HUES64 (cell line): ENCODE measurements around the gene PCDHA1.
A peak's percentile ranks its signal among the peaks of the same experiment; 100 is the strongest.

ENCODE experiments used
- H3K27ac ChIP-seq: 2 replicates; pipeline ENCODE4 v1.7.0; 2013; ENCODE audit warnings: low read depth, low read length, inconsistent platforms
- H3K27me3 ChIP-seq: 2 replicates; pipeline ENCODE4 v1.6.1; 2013; ENCODE audit warnings: mild to moderate bottlenecking, low read length; ENCODE audit not compliant: insufficient read depth
- H3K36me3 ChIP-seq: 2 replicates; pipeline ENCODE4 v1.6.1; 2013; ENCODE audit warnings: mild to moderate bottlenecking, low read length; ENCODE audit not compliant: insufficient read depth
- H3K4me1 ChIP-seq: 2 replicates; pipeline ENCODE4 v1.6.1; 2013; ENCODE audit warnings: mild to moderate bottlenecking, low read length, moderate library complexity; ENCODE audit not compliant: insufficient read depth
- H3K4me3 ChIP-seq: 2 replicates; pipeline ENCODE4 v1.5.1; 2013; ENCODE audit warnings: mild to moderate bottlenecking, low read length, moderate library complexity
- H3K9ac ChIP-seq: 2 replicates; pipeline ENCODE4 v1.6.1; 2013; ENCODE audit warnings: mild to moderate bottlenecking, low read depth, low read length
- H3K9me3 ChIP-seq: 2 replicates; pipeline ENCODE4 v1.6.1; 2013; ENCODE audit warnings: low read depth, low read length; ENCODE audit not compliant: insufficient read depth
- WGBS: fragments of 150-250, 120-280 bp; methylation state at CpG from one replicate; pipeline ENCODE4 v1.1.7; 2013; ENCODE audit warnings: missing lambda C conversion rate; 5-methylcytosine and 5-hydroxymethylcytosine counted together

The PCDHA1 gene

DNA sequence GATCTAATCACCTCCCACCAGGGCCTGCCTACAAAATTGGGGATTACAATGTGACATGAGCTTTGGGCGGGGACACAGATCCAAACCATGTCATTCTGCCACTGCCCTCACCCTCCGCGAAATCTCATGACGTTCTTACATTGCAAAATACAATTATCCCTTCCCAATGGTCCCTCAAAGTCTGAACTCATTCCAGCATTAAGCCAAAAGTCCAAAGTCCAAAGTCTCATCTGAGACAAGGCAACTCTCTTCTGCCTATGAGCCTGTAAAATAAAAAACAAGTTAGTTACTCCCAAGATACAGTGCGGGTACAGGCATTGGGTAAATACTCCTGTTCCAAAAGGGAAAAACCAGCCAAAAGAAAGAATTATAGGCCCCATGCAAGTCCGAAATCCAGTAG, 165.7 kb downstream of the PCDHA1 start:
- no peak overlapping the region for H3K9ac ChIP-seq
- H3K27ac ChIP-seq: no peak overlapping the region
- no peak overlapping the region for H3K4me3 ChIP-seq
- no peaks in the 10 kb centered on the region for H3K4me1 ChIP-seq
- H3K36me3 ChIP-seq: no peaks in the 10 kb centered on the region
- WGBS: 86% methylated on average over 6 of the region's 6 CpGs
- no peaks in the 10 kb centered on the region for H3K27me3 ChIP-seq
- no peaks in the 10 kb centered on the region for H3K9me3 ChIP-seq

DNA sequence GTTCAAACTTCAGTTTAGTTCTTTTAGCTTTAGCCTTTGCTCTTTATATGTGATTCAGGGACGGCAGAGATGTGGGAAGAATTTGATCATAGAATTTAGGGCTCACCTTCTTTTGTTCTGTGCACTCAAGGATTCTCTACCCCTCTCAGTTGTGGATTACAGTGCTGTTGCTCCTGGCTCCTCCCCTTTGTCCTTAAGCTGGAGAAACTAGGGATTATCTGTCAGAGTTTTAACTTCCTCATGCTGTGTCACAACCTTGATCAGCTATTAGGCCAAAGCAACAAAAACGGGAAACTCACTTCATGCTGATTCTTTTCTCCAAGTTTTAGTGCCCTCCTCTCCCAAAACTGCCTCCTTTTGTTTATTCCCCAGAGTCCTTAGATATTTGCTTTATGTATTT, 167.3 kb downstream of the PCDHA1 start:
- WGBS: 61% methylated on average over 2 of the region's 2 CpGs
- no peaks in the 10 kb centered on the region for H3K9me3 ChIP-seq
- H3K9ac ChIP-seq: no peak overlapping the region
- no peak overlapping the region for H3K27ac ChIP-seq
- no peaks in the 10 kb centered on the region for H3K27me3 ChIP-seq
- no peaks in the 10 kb centered on the region for H3K36me3 ChIP-seq
- H3K4me1 ChIP-seq: no peaks in the 10 kb centered on the region
- H3K4me3 ChIP-seq: no peak overlapping the region

DNA sequence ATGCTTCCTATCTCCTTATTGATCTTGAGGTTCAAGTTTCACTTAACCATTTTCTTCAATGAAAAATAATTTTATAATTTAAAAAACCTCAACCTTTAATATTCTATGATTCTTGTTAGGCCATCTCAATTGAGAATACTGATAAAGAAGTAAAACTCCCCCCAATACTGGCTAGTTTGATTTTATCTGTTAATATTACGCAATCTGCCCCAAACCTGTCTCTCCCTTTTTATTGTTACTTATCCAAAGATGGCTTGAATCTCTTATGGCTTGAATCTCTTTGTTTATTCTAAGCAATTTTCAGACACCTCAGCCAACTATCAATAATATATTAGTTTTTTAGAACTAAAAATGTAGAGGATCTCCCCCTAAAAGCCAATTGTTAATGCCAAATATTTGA, 176.2 kb downstream of the PCDHA1 start:
- H3K27ac ChIP-seq: no peak overlapping the region
- no peak overlapping the region for H3K4me3 ChIP-seq
- H3K9ac ChIP-seq: no peak overlapping the region
- peaks cover 18% of the 10 kb centered on the region for H3K4me1 ChIP-seq
- WGBS: 100% methylated on average over 1 of the region's 1 CpG
- peaks cover 29% of the 10 kb centered on the region for H3K27me3 ChIP-seq
- no peaks in the 10 kb centered on the region for H3K9me3 ChIP-seq
- no peaks in the 10 kb centered on the region for H3K36me3 ChIP-seq

DNA sequence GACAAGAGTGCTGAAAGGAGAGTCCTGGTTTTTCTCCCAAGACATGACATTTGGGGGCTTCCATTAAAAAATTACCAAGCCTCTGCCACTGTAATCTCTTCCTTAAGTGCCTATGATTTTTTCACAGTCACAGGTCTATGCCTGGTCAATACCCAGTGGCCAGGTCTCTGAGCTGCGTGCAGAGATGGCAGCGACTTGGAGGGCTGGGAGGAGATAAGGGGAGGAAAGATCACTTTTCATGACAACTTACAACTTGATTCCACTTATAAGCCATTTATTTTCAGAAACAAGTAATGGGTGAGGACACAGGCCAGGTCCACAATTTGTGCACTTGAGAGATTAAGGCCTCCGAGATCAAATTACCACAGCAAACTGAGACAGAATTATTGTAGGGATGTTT, 178.4 kb downstream of the PCDHA1 start:
- no peaks in the 10 kb centered on the region for H3K36me3 ChIP-seq
- H3K9ac ChIP-seq: no peak overlapping the region
- H3K27ac ChIP-seq: no peak overlapping the region
- peaks cover 48% of the 10 kb centered on the region for H3K27me3 ChIP-seq
- peaks cover 18% of the 10 kb centered on the region for H3K4me1 ChIP-seq
- WGBS: 84% methylated on average over 3 of the region's 3 CpGs
- H3K9me3 ChIP-seq: no peaks in the 10 kb centered on the region
- no peak overlapping the region for H3K4me3 ChIP-seq

DNA sequence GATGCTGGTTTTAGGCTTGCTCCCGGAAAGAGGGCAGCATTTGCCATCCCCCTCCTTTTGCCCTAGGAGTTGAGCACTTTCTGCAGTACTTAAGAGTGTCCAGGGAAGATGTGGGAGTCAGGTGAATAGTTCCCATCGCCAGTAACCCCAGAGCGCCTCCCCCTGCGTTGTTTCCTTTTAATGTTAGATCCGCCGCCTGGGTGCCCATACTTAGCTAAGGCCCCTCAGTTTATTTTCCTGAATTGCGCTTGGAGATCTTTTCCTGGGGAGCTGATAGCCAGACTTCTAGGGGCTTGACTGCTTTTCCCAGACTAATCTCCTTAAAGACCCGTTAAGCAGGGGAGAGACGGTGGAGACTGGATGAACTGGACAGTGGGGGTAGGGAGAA, 180.0 kb downstream of the PCDHA1 start:
- WGBS: under 1% methylated on average over 9 of the region's 9 CpGs
- Histone ChIP-seq H3K4me3 (peak overlapping the region; percentile 77), H3K9me3 (no peaks in the 10 kb centered on the region), H3K9ac (peak overlapping the region; percentile 59; the same call in 1 of the 2 replicates), H3K27ac (peak overlapping the region; percentile 36; the same call in 1 of the 2 replicates), H3K27me3 (peaks cover 48% of the 10 kb centered on the region), H3K4me1 (peaks cover 30% of the 10 kb centered on the region), H3K36me3 (no peaks in the 10 kb centered on the region)

DNA sequence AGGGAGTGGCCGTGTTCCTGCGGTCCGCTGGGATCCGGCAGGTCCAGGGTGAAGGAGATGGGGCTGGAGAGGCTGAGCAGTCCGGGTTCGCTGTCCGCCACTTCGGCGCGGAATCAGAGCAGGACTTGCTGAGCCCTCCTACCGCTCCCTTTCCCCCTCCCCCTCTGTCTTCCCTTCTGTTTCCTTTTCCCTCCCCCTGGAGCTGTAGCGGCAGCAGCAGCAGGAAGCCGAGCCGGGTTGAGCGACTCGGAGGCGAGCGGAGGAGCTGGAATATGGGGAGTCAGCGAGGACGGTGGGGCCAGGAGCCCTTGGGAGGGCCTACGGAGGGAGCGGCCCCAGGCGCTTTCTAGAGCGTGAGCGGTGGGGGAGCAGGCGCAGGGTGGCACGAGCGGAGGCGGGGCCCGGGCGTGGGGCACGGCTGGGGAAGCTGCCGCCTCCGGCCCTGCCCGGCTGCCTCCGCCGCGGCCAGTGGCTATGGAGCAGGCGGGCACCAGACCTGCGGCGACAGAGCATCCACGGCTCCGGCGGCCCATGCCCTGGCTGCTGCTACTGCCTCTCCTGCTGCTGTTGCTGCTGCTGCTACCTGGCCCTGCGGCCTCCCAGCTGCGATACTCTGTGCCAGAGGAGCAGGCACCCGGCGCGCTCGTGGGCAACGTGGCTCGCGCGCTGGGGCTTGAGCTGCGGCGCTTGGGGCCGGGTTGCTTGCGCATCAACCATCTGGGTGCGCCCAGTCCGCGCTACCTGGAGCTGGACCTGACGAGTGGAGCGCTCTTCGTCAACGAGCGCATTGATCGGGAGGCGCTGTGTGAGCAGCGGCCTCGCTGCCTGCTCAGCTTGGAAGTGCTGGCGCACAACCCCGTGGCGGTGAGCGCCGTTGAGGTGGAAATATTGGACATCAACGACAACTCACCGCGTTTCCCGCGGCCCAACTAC, 180.6 kb downstream of the PCDHA1 start, which contains the start of gene PCDHAC2:
Gene PCDHAC2, plus strand, starts transcription at position 184 of the 933 bp plus-strand sequence. Its CDS starts 291 bp downstream, at position 475.
- WGBS: under 1% methylated on average over 80 of the region's 80 CpGs
- peaks cover 48% of the 10 kb centered on the region for H3K27me3 ChIP-seq
- peak within 1 kb of the TSS; percentile 36; the same call in 1 of the 2 replicates for H3K27ac ChIP-seq
- H3K36me3 ChIP-seq: no peaks in the 10 kb centered on the region
- peak within 1 kb of the TSS; percentile 59 for H3K9ac ChIP-seq
- H3K4me1 ChIP-seq: peaks cover 35% of the 10 kb centered on the region
- no peaks in the 10 kb centered on the region for H3K9me3 ChIP-seq
- peak within 1 kb of the TSS; percentile 77 for H3K4me3 ChIP-seq

DNA sequence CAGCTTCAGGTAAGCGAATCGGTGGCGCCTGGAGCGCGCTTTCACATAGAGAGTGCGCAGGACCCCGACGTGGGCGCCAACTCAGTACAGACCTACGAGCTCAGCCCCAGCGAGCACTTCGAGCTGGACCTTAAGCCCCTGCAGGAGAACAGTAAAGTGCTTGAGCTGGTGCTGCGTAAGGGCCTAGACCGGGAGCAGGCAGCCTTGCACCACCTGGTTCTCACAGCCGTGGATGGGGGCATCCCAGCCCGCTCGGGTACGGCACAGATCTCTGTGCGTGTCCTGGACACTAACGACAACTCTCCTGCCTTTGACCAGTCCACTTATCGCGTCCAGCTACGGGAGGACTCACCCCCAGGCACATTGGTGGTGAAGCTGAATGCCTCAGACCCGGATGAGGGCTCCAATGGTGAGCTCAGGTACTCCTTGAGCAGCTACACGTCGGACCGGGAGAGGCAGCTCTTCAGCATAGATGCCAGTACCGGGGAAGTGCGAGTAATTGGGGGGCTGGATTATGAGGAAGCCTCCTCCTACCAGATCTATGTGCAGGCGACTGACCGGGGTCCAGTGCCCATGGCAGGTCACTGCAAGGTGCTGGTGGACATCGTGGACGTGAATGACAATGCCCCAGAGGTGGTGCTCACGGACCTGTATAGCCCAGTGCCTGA, 181.4 kb downstream of the PCDHA1 start:
- 43% methylated on average over 34 of the region's 34 CpGs for WGBS
- Histone ChIP-seq H3K36me3 (no peaks in the 10 kb centered on the region), H3K27me3 (peaks cover 48% of the 10 kb centered on the region), H3K4me3 (peak overlapping the region; percentile 77), H3K9ac (peak overlapping the region; percentile 59; the same call in 1 of the 2 replicates), H3K4me1 (peaks cover 35% of the 10 kb centered on the region), H3K9me3 (no peaks in the 10 kb centered on the region), H3K27ac (no peak overlapping the region)

DNA sequence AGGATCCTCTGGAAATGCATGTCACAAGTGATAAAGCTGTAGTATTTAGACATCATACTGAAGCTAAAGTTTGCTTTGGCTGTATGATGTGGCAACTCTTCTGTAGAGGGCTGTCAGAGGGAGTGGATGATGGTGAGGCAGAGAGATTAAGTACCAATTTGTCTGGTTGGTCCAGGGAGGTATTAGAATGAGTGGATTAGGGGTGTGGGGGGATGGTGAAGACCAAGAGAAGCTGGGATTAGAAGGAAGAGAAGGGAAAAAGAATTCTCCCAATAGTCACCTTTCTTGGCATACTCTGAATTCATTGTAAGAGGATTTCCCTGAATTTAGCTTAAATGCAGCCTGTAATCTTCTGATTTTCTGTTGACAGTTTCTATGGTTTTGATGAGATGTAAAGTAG, 183.9 kb downstream of the PCDHA1 start:
- H3K4me3 ChIP-seq: no peak overlapping the region
- no peaks in the 10 kb centered on the region for H3K36me3 ChIP-seq
- no peak overlapping the region for H3K9ac ChIP-seq
- no peak overlapping the region for H3K27ac ChIP-seq
- H3K27me3 ChIP-seq: peaks cover 39% of the 10 kb centered on the region
- H3K4me1 ChIP-seq: peaks cover 30% of the 10 kb centered on the region
- H3K9me3 ChIP-seq: no peaks in the 10 kb centered on the region

DNA sequence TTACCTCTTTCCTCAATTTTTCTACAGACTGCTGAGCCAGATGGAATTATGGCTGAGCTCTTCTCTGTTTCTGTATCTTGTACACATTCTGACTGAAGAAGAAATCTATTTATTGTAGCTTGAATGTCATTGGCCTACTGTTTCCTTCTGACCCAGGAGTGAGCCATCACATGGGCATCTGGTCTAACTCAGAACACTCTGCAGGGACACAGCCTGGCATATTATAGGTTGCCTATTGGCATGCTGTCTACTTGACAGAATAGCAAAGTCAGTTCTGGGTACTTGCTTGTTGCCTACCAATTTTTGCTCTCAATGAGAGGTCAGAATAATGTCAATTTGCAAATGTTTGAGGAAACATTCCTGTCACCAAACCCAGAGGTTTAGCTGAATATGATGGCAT, 187.6 kb downstream of the PCDHA1 start:
- Histone ChIP-seq H3K27ac (no peak overlapping the region), H3K36me3 (no peaks in the 10 kb centered on the region), H3K4me1 (peaks cover 36% of the 10 kb centered on the region), H3K9me3 (no peaks in the 10 kb centered on the region), H3K27me3 (peaks cover 6% of the 10 kb centered on the region), H3K4me3 (no peak overlapping the region), H3K9ac (no peak overlapping the region)

DNA sequence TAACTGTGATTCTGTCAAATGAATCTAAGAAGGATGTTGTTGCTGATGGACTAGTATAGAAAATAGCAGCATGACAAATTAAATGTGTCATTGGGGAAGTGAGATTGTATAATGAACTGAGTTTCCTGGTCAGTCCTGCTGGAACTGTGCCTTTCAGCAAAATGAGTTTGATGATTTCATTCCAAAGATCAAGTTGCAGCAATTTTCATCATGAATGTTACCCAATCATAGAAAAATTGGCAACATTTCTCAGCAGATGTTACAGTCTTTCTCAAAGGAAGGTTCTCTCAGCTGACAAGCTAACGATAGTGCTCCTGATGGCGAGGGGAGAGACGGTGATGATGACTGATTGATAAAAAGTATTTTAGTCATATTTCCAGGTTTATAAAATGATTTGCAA, 191.1 kb downstream of the PCDHA1 start:
- Histone ChIP-seq H3K9ac (no peak overlapping the region), H3K27ac (no peak overlapping the region), H3K9me3 (no peaks in the 10 kb centered on the region), H3K27me3 (no peaks in the 10 kb centered on the region), H3K36me3 (peaks cover 5% of the 10 kb centered on the region; the same call in 1 of the 2 replicates), H3K4me3 (no peak overlapping the region), H3K4me1 (peaks cover 21% of the 10 kb centered on the region)
- 97% methylated on average over 3 of the region's 3 CpGs for WGBS

DNA sequence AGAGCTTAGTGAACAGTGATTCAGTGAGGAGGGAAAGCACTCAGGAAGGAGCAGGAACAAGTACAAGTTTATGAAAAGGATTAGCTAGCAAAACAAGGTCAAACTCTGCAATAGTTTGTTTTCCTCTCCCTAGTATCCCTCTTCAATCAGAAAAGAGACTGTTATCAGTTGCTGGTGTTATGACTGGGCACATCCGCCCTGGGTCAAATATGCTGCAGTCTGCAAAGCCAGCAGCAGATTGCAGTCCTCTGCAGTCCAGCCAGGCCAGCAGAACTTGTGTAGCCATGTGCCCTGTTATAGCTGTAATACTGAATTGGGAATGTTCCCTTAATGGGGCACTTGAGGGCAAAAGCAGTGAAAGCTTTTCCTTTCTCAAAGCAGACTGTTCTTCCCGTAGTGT, 192.3 kb downstream of the PCDHA1 start:
- Histone ChIP-seq H3K9me3 (no peaks in the 10 kb centered on the region), H3K9ac (no peak overlapping the region), H3K36me3 (peaks cover 5% of the 10 kb centered on the region; the same call in 1 of the 2 replicates), H3K27ac (no peak overlapping the region), H3K4me1 (peaks cover 21% of the 10 kb centered on the region), H3K4me3 (no peak overlapping the region), H3K27me3 (no peaks in the 10 kb centered on the region)
- WGBS: 90% methylated on average over 2 of the region's 2 CpGs
